HUES48 (cell line): ENCODE measurements around the gene FLRT3.
A peak's percentile ranks its signal among the peaks of the same experiment; 100 is the strongest.

ENCODE experiments used
- H3K27ac ChIP-seq: one replicate; pipeline ENCODE4 v1.7.0; 2013; ENCODE audit warnings: low read depth, low read length, inconsistent platforms
- H3K27me3 ChIP-seq: 2 replicates; pipeline ENCODE4 v1.6.1; 2013; ENCODE audit warnings: mild to moderate bottlenecking, low read length; ENCODE audit not compliant: control insufficient read depth, insufficient read depth
- H3K36me3 ChIP-seq: 2 replicates; pipeline ENCODE4 v1.6.1; 2013; ENCODE audit warnings: low read length; ENCODE audit not compliant: control insufficient read depth, insufficient read depth
- H3K4me1 ChIP-seq: 2 replicates; pipeline ENCODE4 v1.6.1; 2013; ENCODE audit warnings: mild to moderate bottlenecking, low read length; ENCODE audit not compliant: control insufficient read depth, insufficient read depth
- H3K4me3 ChIP-seq: 2 replicates; pipeline ENCODE4 v1.5.1; 2013; ENCODE audit warnings: mild to moderate bottlenecking, low read depth, low read length
- H3K9ac ChIP-seq: 2 replicates; pipeline ENCODE4 v1.6.1; 2013; ENCODE audit warnings: mild to moderate bottlenecking, low read depth, low read length, moderate library complexity
- H3K9me3 ChIP-seq: 2 replicates; pipeline ENCODE4 v1.6.1; 2013; ENCODE audit warnings: low read length; ENCODE audit not compliant: control insufficient read depth, insufficient read depth

The FLRT3 gene

DNA sequence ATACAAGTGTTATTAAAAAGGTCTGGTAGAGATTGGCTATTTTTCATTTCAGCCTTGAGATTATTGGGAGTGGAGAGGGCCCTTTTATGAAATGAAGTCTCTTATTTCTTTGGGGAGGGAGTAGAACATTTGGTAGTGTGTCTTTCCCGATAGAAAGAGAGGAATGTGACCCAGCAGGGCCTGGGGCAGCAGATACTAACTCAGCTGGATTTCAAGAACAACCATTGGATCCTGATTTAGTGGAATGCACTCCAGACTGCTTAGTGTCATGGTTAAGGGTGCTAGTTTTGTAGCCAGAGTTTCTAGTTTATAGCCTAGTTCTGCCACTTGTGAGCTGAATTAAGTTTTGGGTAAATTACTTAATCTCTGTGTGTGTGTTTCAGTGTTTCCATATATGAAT lies 18.4 kb upstream of the FLRT3 start:
- H3K36me3 ChIP-seq: no peaks in the 10 kb centered on the region
- no peak overlapping the region for H3K27ac ChIP-seq
- no peaks in the 10 kb centered on the region for H3K4me1 ChIP-seq
- no peaks in the 10 kb centered on the region for H3K27me3 ChIP-seq
- H3K4me3 ChIP-seq: no peak overlapping the region
- H3K9me3 ChIP-seq: no peaks in the 10 kb centered on the region
- H3K9ac ChIP-seq: no peak overlapping the region

DNA sequence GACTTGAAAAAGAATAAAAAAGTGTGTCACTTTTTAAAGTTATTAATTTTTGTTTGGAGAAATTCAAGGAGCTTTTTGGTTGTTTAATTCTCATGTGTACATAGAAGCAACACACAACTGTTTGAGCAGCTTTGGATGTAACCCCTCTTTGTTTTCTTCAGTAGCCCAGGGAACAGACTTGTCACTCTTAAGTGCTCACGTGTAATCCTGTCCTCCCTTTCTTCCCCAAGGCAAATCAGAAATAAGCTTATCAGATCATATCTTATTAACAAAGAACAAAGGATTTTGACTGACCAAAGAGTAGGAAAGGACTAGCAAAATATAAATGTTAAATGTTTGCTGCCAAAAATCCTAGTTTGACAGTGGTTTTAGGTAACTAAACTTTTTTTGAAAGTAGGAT lies 7.3 kb upstream of the FLRT3 start:
- Histone ChIP-seq H3K9me3 (no peaks in the 10 kb centered on the region), H3K27me3 (no peaks in the 10 kb centered on the region), H3K36me3 (no peaks in the 10 kb centered on the region), H3K4me3 (no peak overlapping the region), H3K27ac (peak overlapping the region; percentile 27), H3K4me1 (0 out of 2 replicates have a peak, but pooled peaks cover 3% of the 10 kb centered on the region), H3K9ac (no peak overlapping the region)

DNA sequence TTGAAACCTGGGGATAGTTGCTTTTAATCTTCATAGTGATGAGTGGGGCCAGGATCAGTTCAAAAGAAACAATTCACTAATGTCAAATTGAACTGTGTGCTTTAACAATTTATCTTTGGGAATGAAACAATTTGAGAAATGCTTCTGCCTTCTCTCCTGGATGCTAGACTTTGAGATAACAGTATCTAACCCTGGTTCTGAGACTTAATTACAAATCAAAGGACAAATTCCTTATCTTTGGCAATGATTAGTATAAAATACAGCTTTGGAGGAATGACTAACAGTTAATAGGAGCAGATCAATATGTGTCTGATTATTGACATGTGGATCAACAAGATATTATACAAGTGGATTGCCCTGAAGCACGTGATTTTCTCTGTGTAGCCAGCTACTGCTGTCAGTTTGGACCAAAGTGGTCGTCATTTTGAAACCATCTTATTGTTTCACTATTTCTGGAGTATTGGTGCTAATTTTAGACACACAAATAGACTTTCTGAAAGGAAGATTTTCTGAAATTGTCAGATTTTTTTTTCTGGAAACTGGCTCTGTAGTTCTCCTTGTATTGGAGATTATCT lies 6.2 kb upstream of the FLRT3 start:
- Histone ChIP-seq H3K4me3 (no peak overlapping the region), H3K27me3 (no peaks in the 10 kb centered on the region)

GRCh38 chr20:14342918-14343317 lies 5.5 kb upstream of the FLRT3 start:
- Histone ChIP-seq H3K27ac (no peak overlapping the region), H3K9ac (no peak overlapping the region), H3K4me3 (no peak overlapping the region), H3K4me1 (0 out of 2 replicates have a peak, but pooled peaks cover 3% of the 10 kb centered on the region), H3K9me3 (no peaks in the 10 kb centered on the region), H3K36me3 (no peaks in the 10 kb centered on the region), H3K27me3 (no peaks in the 10 kb centered on the region)

More for the DNA sequence above, 6.2 kb upstream of the FLRT3 start:
- Histone ChIP-seq H3K9ac (no peak overlapping the region), H3K4me1 (0 out of 2 replicates have a peak, but pooled peaks cover 3% of the 10 kb centered on the region), H3K36me3 (no peaks in the 10 kb centered on the region), H3K27ac (no peak overlapping the region), H3K9me3 (no peaks in the 10 kb centered on the region)

GRCh38 chr20:14341801-14342200 lies 4.4 kb upstream of the FLRT3 start:
- Histone ChIP-seq H3K36me3 (no peaks in the 10 kb centered on the region), H3K9ac (no peak overlapping the region), H3K4me1 (0 out of 2 replicates have a peak, but pooled peaks cover 3% of the 10 kb centered on the region), H3K4me3 (no peak overlapping the region), H3K27ac (no peak overlapping the region), H3K27me3 (no peaks in the 10 kb centered on the region), H3K9me3 (no peaks in the 10 kb centered on the region)

- no peaks in the 10 kb centered on the region for H3K9me3 ChIP-seq
- no peaks in the 10 kb centered on the region for H3K36me3 ChIP-seq
- peaks cover under 1% of the 10 kb centered on the region; the same call in 1 of the 2 replicates for H3K27me3 ChIP-seq
- peak overlapping the region; percentile 63 for H3K4me3 ChIP-seq
- no peak overlapping the region; the same call in none of the 2 replicates for H3K9ac ChIP-seq
- peaks cover 24% of the 10 kb centered on the region for H3K4me1 ChIP-seq
- H3K27ac ChIP-seq: peak overlapping the region; percentile 54
Measured at GRCh38 chr20:14336686-14337085, 726 bp downstream of the FLRT3 start.

GRCh38 chr20:14335052-14335451 lies 2.4 kb downstream of the FLRT3 start:
- H3K36me3 ChIP-seq: no peaks in the 10 kb centered on the region
- H3K9ac ChIP-seq: no peak overlapping the region
- H3K4me3 ChIP-seq: peak overlapping the region; percentile 20
- H3K27ac ChIP-seq: peak overlapping the region; percentile 36
- H3K4me1 ChIP-seq: peaks cover 37% of the 10 kb centered on the region
- no peaks in the 10 kb centered on the region for H3K9me3 ChIP-seq
- peaks cover 6% of the 10 kb centered on the region; the same call in 1 of the 2 replicates for H3K27me3 ChIP-seq

DNA sequence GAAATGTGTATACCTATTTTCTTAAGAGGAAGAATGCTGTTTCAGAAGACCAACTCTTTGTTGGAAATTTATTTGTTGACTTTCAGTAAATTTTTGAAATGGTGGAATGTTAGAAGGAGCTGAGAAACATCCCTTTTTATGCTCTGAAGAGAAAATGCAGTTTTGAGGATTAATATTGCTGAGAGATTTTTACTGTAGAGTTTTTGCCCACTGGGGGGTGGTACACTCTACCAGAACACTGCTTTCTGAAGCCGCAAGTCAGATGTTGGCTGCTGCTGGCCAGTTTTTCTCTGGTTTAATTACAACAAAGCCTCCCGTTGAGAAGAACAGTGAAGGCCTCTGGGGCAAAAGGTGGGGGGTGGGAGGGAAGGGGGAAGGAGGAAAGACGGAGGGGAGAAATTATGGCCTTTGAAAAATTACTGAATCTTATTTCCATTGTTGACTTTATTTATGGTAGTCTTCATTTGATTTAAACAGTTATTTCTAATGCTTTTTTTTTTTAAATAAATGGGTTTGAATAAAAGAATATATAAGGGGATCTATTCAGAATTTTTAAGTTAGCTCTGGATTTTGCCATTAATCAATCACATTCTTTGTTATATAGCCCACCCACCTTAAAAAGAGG lies 3.0 kb downstream of the FLRT3 start:
- Histone ChIP-seq H3K27ac (peak overlapping the region; percentile 14), H3K9ac (no peak overlapping the region), H3K4me1 (peaks cover 39% of the 10 kb centered on the region), H3K9me3 (no peaks in the 10 kb centered on the region), H3K27me3 (peaks cover 6% of the 10 kb centered on the region; the same call in 1 of the 2 replicates), H3K4me3 (peak overlapping the region; percentile 20), H3K36me3 (no peaks in the 10 kb centered on the region)

- Histone ChIP-seq H3K27ac (peak overlapping the region; percentile 18), H3K27me3 (peaks cover 6% of the 10 kb centered on the region; the same call in 1 of the 2 replicates), H3K4me3 (peak overlapping the region; percentile 18; the same call in 1 of the 2 replicates), H3K4me1 (peaks cover 39% of the 10 kb centered on the region), H3K9ac (no peak overlapping the region), H3K9me3 (no peaks in the 10 kb centered on the region), H3K36me3 (no peaks in the 10 kb centered on the region)
Measured at GRCh38 chr20:14333721-14334120, 3.7 kb downstream of the FLRT3 start.

- no peak overlapping the region for H3K9ac ChIP-seq
- peaks cover 6% of the 10 kb centered on the region; the same call in 1 of the 2 replicates for H3K27me3 ChIP-seq
- no peaks in the 10 kb centered on the region for H3K9me3 ChIP-seq
Measured at GRCh38 chr20:14332866-14333265, 4.5 kb downstream of the FLRT3 start.

GRCh38 chr20:14331646-14332045 lies 5.8 kb downstream of the FLRT3 start:
- 0 out of 2 replicates have a peak overlapping the region, but pooled peaks have one; percentile 2 for H3K4me3 ChIP-seq
- H3K27ac ChIP-seq: peak overlapping the region; percentile 2
- peaks cover 6% of the 10 kb centered on the region; the same call in 1 of the 2 replicates for H3K27me3 ChIP-seq
- H3K9me3 ChIP-seq: no peaks in the 10 kb centered on the region
- peaks cover 39% of the 10 kb centered on the region for H3K4me1 ChIP-seq
- H3K9ac ChIP-seq: no peak overlapping the region
- no peaks in the 10 kb centered on the region for H3K36me3 ChIP-seq

More at GRCh38 chr20:14332866-14333265, 4.5 kb downstream of the FLRT3 start:
- Histone ChIP-seq H3K4me3 (no peak overlapping the region), H3K36me3 (no peaks in the 10 kb centered on the region), H3K27ac (no peak overlapping the region), H3K4me1 (peaks cover 39% of the 10 kb centered on the region)
